ENCODE data around the gene BAG5. TPM values are rescaled to one million over a fixed set of nuclear protein-coding genes. Genes with fewer than 3 reads are reported as not detected.

Gene BAG5
- total and polyA plus RNA-seq, 2 of the 8 experiments (the other 6 are each of a cell fraction or from before 2014, with no cell fraction given), result 7.4 to 29.5 TPM

GRCh38 chr14:103545219-103545914 lies 17.1 kb downstream of the BAG5 start:
- H3K9me3 ChIP-seq (ENCODE audit: insufficient read depth in 2 of 2, low read depth in 1 of 2, low read length in 1 of 2), result no peaks in the 10 kb centered on the region
- CTCF ChIA-PET (ENCODE audit: partially characterized antibody), result interaction anchor here (0.6 to 28.8 kb wide), 7 partner anchors 12 to 560 kb away, joined by 3 to 921 read pairs (median 11); partner anchors contain the start of genes CKB and TRMT61A
- no peak for TF ChIP-seq CBX8 (IDR thresholded peaks at IDR 0.05; ENCODE audit: borderline replicate concordance, low read depth, low read length)
- no peak for TF ChIP-seq CTBP2 (IDR thresholded peaks at IDR 0.05; ENCODE audit: borderline replicate concordance, insufficient read depth, insufficient read length, low read length)
- no peak for TF ChIP-seq E2F6 (IDR thresholded peaks at IDR 0.05)
- no peaks in the 10 kb centered on the region for H3K27me3 ChIP-seq (replicated peaks in 1 of 4; ENCODE audit: control insufficient read depth in 3 of 4, extremely low read depth in 1 of 4, insufficient read depth in 3 of 4, low read length in 3 of 4)
- H3K9ac ChIP-seq (replicated peaks in 1 of 4; ENCODE audit: extremely low read depth in 1 of 4, low read depth in 3 of 4, low read length in 3 of 4), result no peak overlapping the region
- no peak overlapping the region for H3K4me3 ChIP-seq (ENCODE audit: extremely low read depth in 1 of 4, insufficient read depth in 2 of 4, low read depth in 3 of 4, low read length in 4 of 4)
- peaks cover 0 to 4% of the 10 kb centered on the region in 2 experiments for H4K20me1 ChIP-seq (replicated peaks in 1 of 2; ENCODE audit: control insufficient read depth in 1 of 2, insufficient read depth in 2 of 2, low read length in 2 of 2)
- peaks cover 0 to 34% (median 29%) of the 10 kb centered on the region in 4 experiments; a peak in 6 of 7 replicates for H3K4me1 ChIP-seq (replicated peaks in 1 of 4; ENCODE audit: control insufficient read depth in 3 of 4, insufficient read depth in 4 of 4, low read length in 3 of 4)
- H2BK20ac ChIP-seq (ENCODE audit: low read length), result peak overlapping the region; percentile 98; the same call in 1 of the 2 replicates
- H3K4ac ChIP-seq (replicated peaks; ENCODE audit: insufficient read length, low read depth, low read length), result no peak overlapping the region
- no peaks in the 10 kb centered on the region for H3K79me1 ChIP-seq (ENCODE audit: low read depth, low read length)
- no peaks in the 10 kb centered on the region for H3K79me2 ChIP-seq (ENCODE audit: control insufficient read depth in 1 of 2, insufficient read depth in 2 of 2, low read length in 2 of 2)
- DNase-seq (ENCODE audit: low read depth in 1 of 2, low spot score in 2 of 2), result no peak
- H3K18ac ChIP-seq (ENCODE audit: extremely low read depth, low read length), result no peak overlapping the region; the same call in 1 of the 2 replicates
- POLR2A ChIA-PET (ENCODE audit: partially characterized antibody), result interaction anchor here (1.0 to 29.8 kb wide), 6 partner anchors 9 to 209 kb away, joined by 3 to 844 read pairs (median 6); partner anchors contain the start of gene CKB
- no peak overlapping the region for H4K91ac ChIP-seq (replicated peaks; ENCODE audit: insufficient read length, low read length)
- H3K4me2 ChIP-seq (ENCODE audit: insufficient read depth in 1 of 2, low read depth in 2 of 2, low read length in 2 of 2), result no peak overlapping the region
- no peak overlapping the region for H3K56ac ChIP-seq (replicated peaks; ENCODE audit: insufficient read length, low read depth, low read length)
- H3K14ac ChIP-seq (ENCODE audit: insufficient read length), result no peak overlapping the region
- H2BK15ac ChIP-seq (ENCODE audit: low read length), result no peak overlapping the region
- no peak overlapping the region for H3K27ac ChIP-seq (ENCODE audit: low read depth, low read length)
- peak overlapping the region; percentile 100; the same call in 1 of the 2 replicates for H2BK12ac ChIP-seq (ENCODE audit: low read depth, low read length)
- 95% methylated on average over 29 of the region's 29 CpGs; no CpG with 5 or more reads in 1 of the 2 experiments for WGBS, 2 experiments (ENCODE audit: extremely low coverage in 1 of 2, insufficient coverage in 1 of 2, insufficient read length in 1 of 2, insufficient replicate concordance in 2 of 2, low coverage in 1 of 2, low lambda C conversion rate in 2 of 2, missing lambda C conversion rate in 1 of 2)
- H2AFZ ChIP-seq (ENCODE audit: low read length), result no peak overlapping the region
- 0 out of 2 replicates have a peak overlapping the region, but pooled peaks have one; percentile 99 for H2BK5ac ChIP-seq (ENCODE audit: low read depth, low read length)
- 0 out of 2 replicates have a peak overlapping the region, but pooled peaks have one; percentile 96 for H2AK5ac ChIP-seq (ENCODE audit: low read depth, low read length)
- no peak overlapping the region for H3K23ac ChIP-seq (ENCODE audit: insufficient read length)
- H4K8ac ChIP-seq (ENCODE audit: extremely low read depth, insufficient read depth, low read length), result peak overlapping the region; percentile 84
- H3K23me2 ChIP-seq (ENCODE audit: low read depth, low read length), result no peaks in the 10 kb centered on the region
- no peaks in the 10 kb centered on the region for H3K36me3 ChIP-seq (ENCODE audit: control insufficient read depth in 2 of 4, insufficient read depth in 4 of 4, low read length in 3 of 4)
- no peak overlapping the region for H4K5ac ChIP-seq (ENCODE audit: insufficient read length, low read depth, low read length)
- H2BK120ac ChIP-seq (replicated peaks; ENCODE audit: low read depth, low read length), result no peak overlapping the region
- FAIRE-seq, result no peak

Measured in H1 (cell line).